ENCODE results near the gene LAMA2. TPM values are rescaled to one million over a fixed set of nuclear protein-coding genes. Genes with fewer than 3 reads are reported as not detected.

LAMA2 gene
- total RNA-seq, 1 donor from 2014 or later, result 1.8 TPM

DNA sequence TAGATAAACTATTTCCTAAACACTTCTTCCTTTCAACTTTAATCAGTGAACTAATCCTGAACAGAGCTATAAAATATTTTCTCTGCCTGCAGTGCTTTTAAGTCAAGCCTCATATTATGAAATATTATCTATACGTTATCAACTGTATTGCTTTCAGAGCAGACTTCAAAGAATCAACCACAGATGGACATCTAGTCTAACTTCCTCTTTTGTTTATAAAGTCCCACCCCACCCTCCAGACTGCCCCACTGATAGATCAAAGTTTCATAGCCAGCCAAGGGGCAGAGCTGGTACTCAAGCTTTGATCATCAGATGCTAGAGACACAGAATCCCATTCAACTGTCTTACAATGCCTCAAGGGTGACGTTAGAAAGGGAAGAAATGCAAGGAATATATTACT, 308.3 kb downstream of the LAMA2 start:
- Mint-ChIP-seq H3K9me3 (ENCODE audit: unreplicated experiment) (no peaks in the 10 kb centered on the region), H3K27me3 (ENCODE audit: low read depth, unreplicated experiment) (no peaks in the 10 kb centered on the region)
- no peak for FAIRE-seq

DNA sequence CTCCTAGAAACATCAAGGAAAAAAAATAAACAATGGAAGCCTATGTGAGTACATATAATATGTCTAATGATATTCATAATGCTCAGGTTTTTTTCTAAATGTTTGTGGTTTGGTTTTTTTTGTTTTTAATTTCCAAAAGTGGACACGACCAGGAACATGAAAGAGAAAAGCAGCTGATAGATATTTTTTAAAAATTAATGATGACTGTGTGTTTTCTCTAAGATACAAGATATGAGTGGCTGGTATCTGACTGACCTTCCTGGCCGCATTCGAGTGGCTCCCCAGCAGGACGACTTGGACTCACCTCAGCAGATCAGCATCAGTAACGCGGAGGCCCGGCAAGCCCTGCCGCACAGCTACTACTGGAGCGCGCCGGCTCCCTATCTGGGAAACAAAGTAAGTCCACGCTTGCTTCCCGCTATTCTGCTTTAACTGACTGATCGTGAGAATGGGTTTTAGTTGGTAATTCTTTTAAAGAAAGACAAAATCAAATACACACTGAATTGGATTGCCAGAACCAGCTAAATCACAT, 309.6 kb downstream of the LAMA2 start:
- no peaks in the 10 kb centered on the region for H3K9me3 ChIP-seq (ENCODE audit: insufficient read depth, low read depth, low read length)
- no peak overlapping the region for H3K27ac Mint-ChIP-seq (ENCODE audit: unreplicated experiment)
- no peaks in the 10 kb centered on the region for H3K36me3 ChIP-seq (ENCODE audit: insufficient read depth, low read length)
- no peak overlapping the region for H3K4me3 ChIP-seq (ENCODE audit: insufficient read depth, low read depth, low read length)
- H4K20me1 ChIP-seq (ENCODE audit: insufficient read depth, low read length), result no peaks in the 10 kb centered on the region
- H3K4me1 ChIP-seq (ENCODE audit: insufficient read depth, low read length), result no peaks in the 10 kb centered on the region
- FAIRE-seq (no peak), DNase-seq (ENCODE audit: low read depth) (no peak)
- no peaks in the 10 kb centered on the region for H3K36me3 Mint-ChIP-seq (ENCODE audit: low read depth, unreplicated experiment)
- H2AFZ ChIP-seq (ENCODE audit: low read depth, low read length), result no peak overlapping the region
- H3K79me2 ChIP-seq (ENCODE audit: insufficient read depth, low read length), result no peaks in the 10 kb centered on the region
- no peaks in the 10 kb centered on the region for H3K4me1 Mint-ChIP-seq (ENCODE audit: low read depth, unreplicated experiment)
- H3K4me3 Mint-ChIP-seq (ENCODE audit: unreplicated experiment), result no peak overlapping the region
- H3K27me3 ChIP-seq (ENCODE audit: insufficient read depth, low read length), result no peaks in the 10 kb centered on the region
- H3K27me3 Mint-ChIP-seq (ENCODE audit: low read depth, unreplicated experiment), result no peaks in the 10 kb centered on the region
- no peak overlapping the region for H3K4me2 ChIP-seq (ENCODE audit: low read length)
- TF ChIP-seq, protein P1, sequence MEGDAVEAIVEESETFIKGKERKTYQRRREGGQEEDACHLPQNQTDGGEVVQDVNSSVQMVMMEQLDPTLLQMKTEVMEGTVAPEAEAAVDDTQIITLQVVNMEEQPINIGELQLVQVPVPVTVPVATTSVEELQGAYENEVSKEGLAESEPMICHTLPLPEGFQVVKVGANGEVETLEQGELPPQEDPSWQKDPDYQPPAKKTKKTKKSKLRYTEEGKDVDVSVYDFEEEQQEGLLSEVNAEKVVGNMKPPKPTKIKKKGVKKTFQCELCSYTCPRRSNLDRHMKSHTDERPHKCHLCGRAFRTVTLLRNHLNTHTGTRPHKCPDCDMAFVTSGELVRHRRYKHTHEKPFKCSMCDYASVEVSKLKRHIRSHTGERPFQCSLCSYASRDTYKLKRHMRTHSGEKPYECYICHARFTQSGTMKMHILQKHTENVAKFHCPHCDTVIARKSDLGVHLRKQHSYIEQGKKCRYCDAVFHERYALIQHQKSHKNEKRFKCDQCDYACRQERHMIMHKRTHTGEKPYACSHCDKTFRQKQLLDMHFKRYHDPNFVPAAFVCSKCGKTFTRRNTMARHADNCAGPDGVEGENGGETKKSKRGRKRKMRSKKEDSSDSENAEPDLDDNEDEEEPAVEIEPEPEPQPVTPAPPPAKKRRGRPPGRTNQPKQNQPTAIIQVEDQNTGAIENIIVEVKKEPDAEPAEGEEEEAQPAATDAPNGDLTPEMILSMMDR (IDR thresholded peaks at IDR 0.05; ENCODE audit: insufficient read depth, low read depth, low read length), result no peak
- TF ChIP-seq EZH2 (IDR thresholded peaks at IDR 0.05; ENCODE audit: insufficient read depth, low read length), result no peak
- no peak overlapping the region for H3K9ac ChIP-seq (ENCODE audit: low read length)
- H3K27ac ChIP-seq (ENCODE audit: low read depth, low read length), result no peak overlapping the region
- H3K9me3 Mint-ChIP-seq (ENCODE audit: unreplicated experiment), result no peaks in the 10 kb centered on the region

More for the DNA sequence above, 308.3 kb downstream of the LAMA2 start:
- no peak overlapping the region for H3K4me2 ChIP-seq (ENCODE audit: low read length)
- Mint-ChIP-seq H3K4me1 (ENCODE audit: low read depth, unreplicated experiment) (peaks cover 7% of the 10 kb centered on the region), H3K36me3 (ENCODE audit: low read depth, unreplicated experiment) (no peaks in the 10 kb centered on the region), H3K4me3 (ENCODE audit: unreplicated experiment) (no peak overlapping the region), H3K27ac (ENCODE audit: unreplicated experiment) (no peak overlapping the region)
- TF ChIP-seq, protein P1 (IDR thresholded peaks at IDR 0.05; ENCODE audit: insufficient read depth, low read depth, low read length), result no peak
- no peak for TF ChIP-seq EZH2 (IDR thresholded peaks at IDR 0.05; ENCODE audit: insufficient read depth, low read length)
- H3K9me3 ChIP-seq (ENCODE audit: insufficient read depth, low read depth, low read length), result no peaks in the 10 kb centered on the region
- no peak overlapping the region for H3K9ac ChIP-seq (ENCODE audit: low read length)
- H4K20me1 ChIP-seq (ENCODE audit: insufficient read depth, low read length), result no peaks in the 10 kb centered on the region
- no peak overlapping the region for H3K27ac ChIP-seq (ENCODE audit: low read depth, low read length)
- no peaks in the 10 kb centered on the region for H3K27me3 ChIP-seq (ENCODE audit: insufficient read depth, low read length)
- no peaks in the 10 kb centered on the region for H3K36me3 ChIP-seq (ENCODE audit: insufficient read depth, low read length)
- peaks cover 8% of the 10 kb centered on the region for H3K4me1 ChIP-seq (ENCODE audit: insufficient read depth, low read length)
- H3K79me2 ChIP-seq (ENCODE audit: insufficient read depth, low read length), result no peaks in the 10 kb centered on the region
- no peak overlapping the region for H3K4me3 ChIP-seq (ENCODE audit: insufficient read depth, low read depth, low read length)
- no peak overlapping the region for H2AFZ ChIP-seq (ENCODE audit: low read depth, low read length)
- no peak for DNase-seq (ENCODE audit: low read depth)

DNA sequence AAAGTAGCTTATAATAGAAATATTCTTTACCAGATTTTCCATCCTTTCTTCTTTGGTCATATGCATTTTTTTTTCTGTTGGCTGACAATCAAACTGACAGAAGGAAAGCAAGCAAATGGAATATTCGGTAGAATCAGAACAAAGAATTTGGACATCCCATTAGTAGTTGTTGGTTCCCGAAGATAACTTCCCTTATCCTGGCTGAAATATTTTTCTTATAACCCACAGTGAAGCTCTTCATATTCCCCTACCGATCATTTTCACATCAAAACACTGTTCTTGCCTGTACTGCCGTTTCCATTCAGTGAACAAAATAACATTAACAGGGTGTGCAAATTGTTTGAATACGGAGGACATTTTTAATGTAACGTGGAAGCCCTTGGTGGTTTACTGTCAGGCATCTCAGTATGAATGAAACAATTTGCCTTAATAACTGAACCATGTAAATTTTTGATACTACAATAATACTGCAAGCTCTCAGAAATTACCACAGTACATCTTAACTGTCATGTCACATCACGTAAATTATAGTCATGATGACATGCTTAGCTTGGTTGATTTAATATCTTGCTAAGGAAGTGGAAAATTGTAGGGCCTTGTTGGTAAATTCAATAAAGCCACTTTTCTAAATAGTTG, 311.5 kb downstream of the LAMA2 start:
- FAIRE-seq, result no peak
- Histone ChIP-seq H3K36me3 (ENCODE audit: insufficient read depth, low read length) (no peaks in the 10 kb centered on the region), H3K9ac (ENCODE audit: low read length) (no peak overlapping the region), H2AFZ (ENCODE audit: low read depth, low read length) (no peak overlapping the region), H3K4me3 (ENCODE audit: insufficient read depth, low read depth, low read length) (no peak overlapping the region), H3K27me3 (ENCODE audit: insufficient read depth, low read length) (no peaks in the 10 kb centered on the region), H3K27ac (ENCODE audit: low read depth, low read length) (no peak overlapping the region), H3K4me2 (ENCODE audit: low read length) (no peak overlapping the region), H4K20me1 (ENCODE audit: insufficient read depth, low read length) (no peaks in the 10 kb centered on the region), H3K79me2 (ENCODE audit: insufficient read depth, low read length) (no peaks in the 10 kb centered on the region), H3K9me3 (ENCODE audit: insufficient read depth, low read depth, low read length) (no peaks in the 10 kb centered on the region), H3K4me1 (ENCODE audit: insufficient read depth, low read length) (no peaks in the 10 kb centered on the region)
- Mint-ChIP-seq H3K27ac (ENCODE audit: unreplicated experiment) (no peak overlapping the region), H3K4me1 (ENCODE audit: low read depth, unreplicated experiment) (no peaks in the 10 kb centered on the region), H3K4me3 (ENCODE audit: unreplicated experiment) (no peak overlapping the region), H3K9me3 (ENCODE audit: unreplicated experiment) (no peaks in the 10 kb centered on the region), H3K36me3 (ENCODE audit: low read depth, unreplicated experiment) (no peaks in the 10 kb centered on the region), H3K27me3 (ENCODE audit: low read depth, unreplicated experiment) (no peaks in the 10 kb centered on the region)
- no peak for TF ChIP-seq EZH2 (IDR thresholded peaks at IDR 0.05; ENCODE audit: insufficient read depth, low read length)
- TF ChIP-seq, protein P1 (IDR thresholded peaks at IDR 0.05; ENCODE audit: insufficient read depth, low read depth, low read length), result no peak
- DNase-seq (ENCODE audit: low read depth), result no peak
